Measurements from ENCODE around the gene PXYLP1.

The PXYLP1 gene

DNA sequence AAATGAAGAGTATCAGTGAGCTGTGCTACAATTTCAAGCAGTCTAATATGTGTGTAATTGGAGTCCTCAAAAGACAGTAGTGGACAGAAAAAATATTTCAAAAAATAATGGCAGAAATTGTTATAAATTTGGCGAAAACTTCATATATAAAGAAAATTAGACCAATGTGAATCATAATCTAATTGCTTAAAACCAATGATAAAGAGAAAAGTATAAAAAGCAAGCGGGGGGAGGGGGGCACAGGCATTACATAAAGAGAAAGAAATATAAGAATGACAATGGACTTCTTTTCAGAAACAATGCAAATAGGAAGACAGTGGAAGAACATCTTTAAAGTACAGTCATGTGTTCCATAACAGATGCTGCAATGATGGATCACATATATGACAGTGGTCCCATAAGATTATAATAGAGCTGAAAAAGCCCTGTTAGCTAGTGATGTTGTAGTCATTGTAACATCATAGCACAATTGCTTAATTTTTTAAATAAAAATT lies 7.9 kb upstream of the PXYLP1 start:
- Mint-ChIP-seq H3K27me3 (ENCODE audit: low read depth, poor library complexity) (peaks cover 17% of the 10 kb centered on the region), H3K27ac (no peak overlapping the region), H3K4me1 (no peaks in the 10 kb centered on the region), H3K4me3 (no peak overlapping the region), H3K9me3 (peaks cover 49% of the 10 kb centered on the region), H3K36me3 (ENCODE audit: low read depth) (peaks cover 26% of the 10 kb centered on the region)
- DNase-seq, result no peak
- TF ChIP-seq, protein P1, sequence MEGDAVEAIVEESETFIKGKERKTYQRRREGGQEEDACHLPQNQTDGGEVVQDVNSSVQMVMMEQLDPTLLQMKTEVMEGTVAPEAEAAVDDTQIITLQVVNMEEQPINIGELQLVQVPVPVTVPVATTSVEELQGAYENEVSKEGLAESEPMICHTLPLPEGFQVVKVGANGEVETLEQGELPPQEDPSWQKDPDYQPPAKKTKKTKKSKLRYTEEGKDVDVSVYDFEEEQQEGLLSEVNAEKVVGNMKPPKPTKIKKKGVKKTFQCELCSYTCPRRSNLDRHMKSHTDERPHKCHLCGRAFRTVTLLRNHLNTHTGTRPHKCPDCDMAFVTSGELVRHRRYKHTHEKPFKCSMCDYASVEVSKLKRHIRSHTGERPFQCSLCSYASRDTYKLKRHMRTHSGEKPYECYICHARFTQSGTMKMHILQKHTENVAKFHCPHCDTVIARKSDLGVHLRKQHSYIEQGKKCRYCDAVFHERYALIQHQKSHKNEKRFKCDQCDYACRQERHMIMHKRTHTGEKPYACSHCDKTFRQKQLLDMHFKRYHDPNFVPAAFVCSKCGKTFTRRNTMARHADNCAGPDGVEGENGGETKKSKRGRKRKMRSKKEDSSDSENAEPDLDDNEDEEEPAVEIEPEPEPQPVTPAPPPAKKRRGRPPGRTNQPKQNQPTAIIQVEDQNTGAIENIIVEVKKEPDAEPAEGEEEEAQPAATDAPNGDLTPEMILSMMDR (IDR thresholded peaks at IDR 0.05), result no peak

GRCh38 chr3:141225939-141226338 lies 5.7 kb upstream of the PXYLP1 start:
- Mint-ChIP-seq H3K27ac (no peak overlapping the region), H3K4me1 (peaks cover 18% of the 10 kb centered on the region), H3K4me3 (no peak overlapping the region), H3K27me3 (ENCODE audit: low read depth, poor library complexity) (peaks cover 35% of the 10 kb centered on the region), H3K9me3 (peaks cover 49% of the 10 kb centered on the region), H3K36me3 (ENCODE audit: low read depth) (peaks cover 26% of the 10 kb centered on the region)
- DNase-seq, result no peak
- TF ChIP-seq, protein P1 (IDR thresholded peaks at IDR 0.05), result no peak

DNA sequence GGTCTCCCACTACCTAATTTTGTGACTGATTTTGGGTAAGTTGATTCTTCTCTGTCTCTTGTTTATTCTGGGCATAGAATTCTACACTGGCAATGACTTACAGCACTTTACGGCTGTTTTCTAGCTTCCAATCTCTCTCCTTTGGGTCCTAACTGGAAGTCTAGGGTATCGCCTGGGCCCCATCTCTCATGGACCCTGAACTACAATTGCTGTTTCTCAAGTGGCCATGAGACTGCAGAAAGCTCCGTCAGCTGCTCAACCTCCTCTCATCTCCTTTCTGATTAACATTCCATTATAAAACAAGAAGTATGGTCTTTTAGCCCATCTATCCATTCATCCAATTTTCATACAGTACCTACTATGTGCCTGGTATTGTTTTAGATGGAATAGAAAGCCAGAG lies 4.4 kb upstream of the PXYLP1 start:
- H3K4me3 Mint-ChIP-seq, result no peak overlapping the region
- peaks cover 41% of the 10 kb centered on the region for H3K9me3 Mint-ChIP-seq
- peaks cover 21% of the 10 kb centered on the region for H3K4me1 Mint-ChIP-seq
- H3K27ac Mint-ChIP-seq, result no peak overlapping the region
- TF ChIP-seq, protein P1 (IDR thresholded peaks at IDR 0.05), result no peak
- peaks cover 26% of the 10 kb centered on the region for H3K36me3 Mint-ChIP-seq (ENCODE audit: low read depth)
- DNase-seq, result no peak
- peaks cover 30% of the 10 kb centered on the region for H3K27me3 Mint-ChIP-seq (ENCODE audit: low read depth, poor library complexity)

GRCh38 chr3:141227752-141228151 lies 3.9 kb upstream of the PXYLP1 start:
- no peak for DNase-seq
- Mint-ChIP-seq H3K4me1 (peaks cover 26% of the 10 kb centered on the region), H3K27me3 (ENCODE audit: low read depth, poor library complexity) (peaks cover 33% of the 10 kb centered on the region), H3K36me3 (ENCODE audit: low read depth) (peaks cover 26% of the 10 kb centered on the region), H3K9me3 (peaks cover 36% of the 10 kb centered on the region), H3K4me3 (no peak overlapping the region), H3K27ac (no peak overlapping the region)
- TF ChIP-seq, protein P1 (IDR thresholded peaks at IDR 0.05), result no peak

GRCh38 chr3:141228395-141228794 lies 3.2 kb upstream of the PXYLP1 start:
- Mint-ChIP-seq H3K27me3 (ENCODE audit: low read depth, poor library complexity) (peaks cover 38% of the 10 kb centered on the region), H3K9me3 (peaks cover 29% of the 10 kb centered on the region), H3K27ac (no peak overlapping the region), H3K4me1 (peaks cover 28% of the 10 kb centered on the region), H3K4me3 (no peak overlapping the region), H3K36me3 (ENCODE audit: low read depth) (peaks cover 23% of the 10 kb centered on the region)
- TF ChIP-seq, protein P1 (IDR thresholded peaks at IDR 0.05), result no peak
- no peak for DNase-seq

DNA sequence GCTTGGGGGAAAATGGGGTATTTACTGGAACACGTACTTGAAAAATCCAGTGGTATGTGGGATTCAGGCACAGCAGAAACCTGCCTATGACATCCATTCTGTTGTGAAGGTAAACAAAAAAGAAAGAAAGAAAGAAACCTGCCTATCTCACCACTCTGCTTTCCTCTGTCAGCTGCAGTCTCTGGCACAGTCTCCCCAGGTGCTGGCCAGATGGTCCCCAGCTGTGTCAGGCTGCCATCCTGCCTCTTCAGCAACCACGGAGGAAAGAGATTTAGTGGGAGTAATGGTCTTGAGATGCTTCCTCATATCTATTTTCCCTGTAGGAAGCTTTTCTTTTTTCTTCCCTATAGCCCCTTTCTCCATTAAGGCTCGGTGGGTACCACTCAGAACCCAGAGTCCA lies 2.5 kb upstream of the PXYLP1 start:
- TF ChIP-seq, protein P1 (IDR thresholded peaks at IDR 0.05), result no peak
- Mint-ChIP-seq H3K27ac (no peak overlapping the region), H3K36me3 (ENCODE audit: low read depth) (peaks cover 17% of the 10 kb centered on the region), H3K4me3 (no peak overlapping the region), H3K9me3 (peaks cover 22% of the 10 kb centered on the region), H3K27me3 (ENCODE audit: low read depth, poor library complexity) (peaks cover 45% of the 10 kb centered on the region), H3K4me1 (peaks cover 28% of the 10 kb centered on the region)
- DNase-seq, result no peak
